ENCODE results near the gene TXNDC5.

DNA sequence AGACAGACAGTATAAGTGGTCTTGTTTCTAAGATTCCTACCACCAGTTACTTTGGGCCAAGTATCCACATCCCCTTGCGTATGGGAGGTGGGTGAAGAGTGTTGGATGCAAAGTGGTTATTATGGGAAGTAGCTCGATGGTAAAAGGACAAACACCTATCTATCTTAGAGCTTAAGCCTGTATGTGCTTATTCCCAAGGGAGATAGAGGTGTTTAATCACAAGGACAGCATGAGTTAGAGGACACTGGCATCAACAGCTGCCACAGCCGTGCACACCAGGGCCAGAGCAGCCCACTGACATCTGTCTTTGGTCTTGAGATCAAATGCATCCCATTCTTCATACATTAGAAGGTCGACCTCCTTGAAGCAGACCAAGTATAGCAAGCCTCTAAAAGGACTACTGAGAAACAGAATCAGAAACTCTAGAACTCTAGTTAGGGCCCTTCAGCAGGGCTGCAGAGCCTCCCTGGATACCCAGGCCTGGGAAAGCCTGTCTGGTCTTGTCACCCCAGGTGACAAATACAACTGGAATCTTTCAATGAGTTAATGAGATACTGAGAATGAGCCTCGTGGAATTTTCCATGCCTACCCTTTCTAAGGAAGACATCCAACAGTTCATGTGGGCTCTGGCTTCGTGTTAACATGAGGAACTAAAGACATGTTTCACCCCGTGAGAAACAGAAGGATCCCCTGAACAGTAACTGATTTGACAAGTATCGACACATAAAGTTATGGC lies 28.7 kb downstream of the TXNDC5 start:
- TF ChIP-seq, protein P1, sequence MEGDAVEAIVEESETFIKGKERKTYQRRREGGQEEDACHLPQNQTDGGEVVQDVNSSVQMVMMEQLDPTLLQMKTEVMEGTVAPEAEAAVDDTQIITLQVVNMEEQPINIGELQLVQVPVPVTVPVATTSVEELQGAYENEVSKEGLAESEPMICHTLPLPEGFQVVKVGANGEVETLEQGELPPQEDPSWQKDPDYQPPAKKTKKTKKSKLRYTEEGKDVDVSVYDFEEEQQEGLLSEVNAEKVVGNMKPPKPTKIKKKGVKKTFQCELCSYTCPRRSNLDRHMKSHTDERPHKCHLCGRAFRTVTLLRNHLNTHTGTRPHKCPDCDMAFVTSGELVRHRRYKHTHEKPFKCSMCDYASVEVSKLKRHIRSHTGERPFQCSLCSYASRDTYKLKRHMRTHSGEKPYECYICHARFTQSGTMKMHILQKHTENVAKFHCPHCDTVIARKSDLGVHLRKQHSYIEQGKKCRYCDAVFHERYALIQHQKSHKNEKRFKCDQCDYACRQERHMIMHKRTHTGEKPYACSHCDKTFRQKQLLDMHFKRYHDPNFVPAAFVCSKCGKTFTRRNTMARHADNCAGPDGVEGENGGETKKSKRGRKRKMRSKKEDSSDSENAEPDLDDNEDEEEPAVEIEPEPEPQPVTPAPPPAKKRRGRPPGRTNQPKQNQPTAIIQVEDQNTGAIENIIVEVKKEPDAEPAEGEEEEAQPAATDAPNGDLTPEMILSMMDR (IDR thresholded peaks at IDR 0.05; ENCODE audit: insufficient read depth, low read length): no peak
- TF ChIP-seq POLR2AphosphoS5 (IDR thresholded peaks at IDR 0.05; ENCODE audit: low read depth) (no peak), GABPA (IDR thresholded peaks at IDR 0.05; ENCODE audit: low read depth) (no peak), SPI1 (IDR thresholded peaks at IDR 0.05; ENCODE audit: borderline replicate concordance, low read depth) (no peak)

Measured in HL-60 (cell line).